HG03442 (cell line): ENCODE results near the gene PTPRN2.

Experiments used
- ATAC-seq: cut with Tn5 transposase; IDR thresholded peaks from one replicate; pipeline ENCODE4 v1.9.1; 2021; ENCODE audit warnings: mild to moderate bottlenecking, moderate library complexity; ENCODE audit not compliant: unreplicated experiment

Gene PTPRN2

DNA sequence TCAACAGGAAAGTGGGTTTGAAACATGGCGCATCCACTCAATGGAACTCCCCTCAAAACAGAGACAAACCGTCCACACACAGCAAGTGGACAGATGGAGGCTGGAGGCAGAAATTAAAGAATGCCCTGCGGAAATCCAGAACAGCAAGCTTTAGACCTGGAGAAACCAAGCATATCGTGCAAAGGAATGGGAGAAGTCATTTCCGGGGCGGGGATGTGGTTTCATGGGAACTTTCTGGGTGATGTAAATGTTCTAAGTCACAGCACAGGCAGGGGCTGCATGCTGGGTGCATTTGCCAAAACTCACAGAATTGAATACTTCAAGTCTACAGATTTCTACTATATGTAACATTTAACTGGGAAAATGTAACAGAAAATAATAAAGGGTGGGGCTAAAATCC is 213.0 kb downstream of the PTPRN2 start:
- ATAC-seq = no peak

DNA sequence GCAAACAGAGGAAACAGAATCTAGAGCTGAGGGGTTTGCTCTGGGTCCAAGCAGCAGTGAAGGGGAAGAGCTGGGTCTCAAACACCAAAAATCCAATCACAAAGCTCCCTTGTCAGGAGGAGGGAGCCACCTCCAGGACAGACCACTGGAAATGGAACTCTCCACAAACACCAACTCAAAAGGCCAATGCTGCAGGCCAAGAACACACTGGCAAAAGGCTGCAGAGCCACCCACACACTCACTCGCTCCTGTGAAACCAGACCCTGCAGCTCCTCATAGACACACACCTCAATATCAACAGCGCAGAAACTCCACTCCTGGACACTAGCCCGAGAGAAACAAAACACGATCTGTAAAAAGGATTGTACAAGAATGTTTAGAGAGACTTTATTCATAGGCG is 213.5 kb downstream of the PTPRN2 start:
- no peak for ATAC-seq

- ATAC-seq = no peak
Measured at GRCh38 chr7:158373476-158374133, 214.0 kb downstream of the PTPRN2 start.

- no peak for ATAC-seq
Measured at GRCh38 chr7:158372400-158373342, 215.0 kb downstream of the PTPRN2 start.

DNA sequence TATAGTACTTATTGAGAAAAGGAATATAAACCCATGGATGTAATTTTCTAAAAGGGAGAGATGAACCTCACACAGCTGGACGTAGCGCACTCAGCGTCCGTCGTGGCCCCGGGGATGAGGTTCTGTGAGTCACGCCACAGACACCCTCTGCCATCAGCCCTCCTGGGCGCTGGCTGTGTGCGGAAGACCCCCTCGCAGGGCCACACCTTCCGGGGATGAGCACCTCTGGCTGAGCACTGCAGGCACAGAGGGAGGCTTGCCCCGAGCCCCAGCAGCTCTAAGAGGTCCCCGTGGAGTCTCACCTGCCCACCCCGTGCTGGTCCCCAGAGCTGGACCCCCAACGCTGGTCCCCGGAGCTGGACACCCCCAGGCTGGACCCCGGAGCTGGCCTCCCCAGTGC is 215.8 kb downstream of the PTPRN2 start:
- no peak for ATAC-seq

DNA sequence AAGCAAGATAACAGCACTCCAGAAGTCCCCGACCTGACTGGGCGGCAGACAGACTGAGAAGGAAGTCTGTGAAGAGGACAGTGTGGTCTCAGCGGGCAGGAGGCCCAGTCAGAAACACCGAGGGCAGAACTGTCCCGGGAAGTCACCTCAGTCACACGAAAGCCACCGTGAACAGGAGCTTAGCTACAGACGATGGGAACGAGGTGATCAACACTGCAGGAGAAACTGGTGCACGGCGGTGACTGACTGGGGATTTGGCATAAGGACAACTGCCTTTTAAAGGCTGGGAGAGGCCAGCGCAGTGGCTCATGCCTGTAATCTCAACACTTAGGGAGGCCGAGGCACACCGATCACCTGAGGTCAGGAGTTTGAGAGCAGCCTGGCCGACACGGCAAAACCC is 217.8 kb downstream of the PTPRN2 start:
- no peak for ATAC-seq

DNA sequence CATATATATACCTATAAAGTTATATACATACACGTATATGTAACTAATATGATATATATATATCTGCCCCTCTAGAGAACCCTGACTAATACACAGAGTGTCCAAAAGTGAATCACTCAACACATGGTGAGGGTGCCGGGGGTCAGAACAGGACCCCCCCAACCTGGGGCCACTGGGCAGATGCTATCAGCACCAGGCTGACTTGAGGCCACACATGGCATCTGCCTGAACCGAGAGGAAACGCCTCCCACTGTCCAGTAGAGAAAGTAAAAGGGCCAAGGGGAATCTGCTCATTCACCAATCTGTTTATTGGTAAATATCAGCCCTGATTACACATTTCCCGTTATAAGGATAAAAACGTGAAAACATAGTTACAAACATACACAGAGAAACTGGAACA is 218.3 kb downstream of the PTPRN2 start:
- ATAC-seq = no peak

GRCh38 chr7:158368449-158368848 is 219.2 kb downstream of the PTPRN2 start:
- no peak for ATAC-seq

DNA sequence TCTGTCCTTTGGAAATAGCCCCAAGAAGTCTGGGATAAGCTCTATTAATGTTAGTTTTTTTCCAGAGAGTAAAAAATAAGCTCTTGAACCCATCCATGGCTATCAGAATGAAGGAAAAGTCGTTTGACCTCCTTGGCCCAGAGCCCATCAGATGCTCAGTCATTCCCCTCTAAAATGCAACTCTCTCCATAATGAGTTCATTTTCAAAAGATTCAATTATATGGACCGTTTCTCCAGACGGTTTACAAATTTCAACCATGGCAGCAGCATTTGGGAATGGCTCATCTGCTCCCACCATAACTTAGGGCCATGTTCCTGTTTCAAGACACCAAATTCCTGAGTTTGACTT is 220.0 kb downstream of the PTPRN2 start:
- ATAC-seq = no peak

DNA sequence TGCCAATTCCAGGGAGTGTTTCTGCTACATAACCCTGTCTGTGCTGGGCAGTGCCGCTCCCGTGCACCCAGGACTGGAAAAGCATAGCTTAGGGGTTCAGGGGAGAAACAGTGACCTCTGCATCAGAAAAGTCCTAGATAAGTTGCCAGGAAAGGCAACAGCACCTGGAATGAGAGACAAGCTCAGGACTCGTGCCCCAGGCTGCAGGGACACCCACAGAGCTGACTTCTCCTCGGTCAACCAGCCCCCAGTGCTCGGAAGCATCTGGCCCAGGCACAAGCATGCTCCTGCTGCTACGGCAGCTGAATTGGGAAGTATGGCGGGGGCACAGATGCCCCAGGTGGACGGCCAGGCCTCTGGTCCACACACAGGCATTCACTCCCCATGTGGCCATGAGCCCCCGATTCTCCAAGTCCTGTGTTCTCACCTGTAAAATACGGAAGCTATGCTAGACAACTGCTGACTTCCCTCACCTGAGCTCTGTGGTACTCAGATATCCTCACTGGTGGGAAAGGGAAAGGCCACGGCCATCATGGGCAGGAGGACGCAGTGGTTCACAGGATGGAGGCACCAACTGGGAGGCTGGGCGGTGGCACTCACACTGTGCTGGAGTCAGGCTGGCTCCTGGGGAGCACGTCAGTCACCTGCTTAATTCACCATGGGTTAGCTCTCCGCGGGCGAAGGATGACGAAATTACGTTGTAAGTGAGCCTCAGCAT is 220.5 kb downstream of the PTPRN2 start:
- ATAC-seq = no peak

GRCh38 chr7:158366346-158366745 is 221.3 kb downstream of the PTPRN2 start:
- ATAC-seq = no peak

GRCh38 chr7:158365267-158365666 is 222.4 kb downstream of the PTPRN2 start:
- no peak for ATAC-seq

DNA sequence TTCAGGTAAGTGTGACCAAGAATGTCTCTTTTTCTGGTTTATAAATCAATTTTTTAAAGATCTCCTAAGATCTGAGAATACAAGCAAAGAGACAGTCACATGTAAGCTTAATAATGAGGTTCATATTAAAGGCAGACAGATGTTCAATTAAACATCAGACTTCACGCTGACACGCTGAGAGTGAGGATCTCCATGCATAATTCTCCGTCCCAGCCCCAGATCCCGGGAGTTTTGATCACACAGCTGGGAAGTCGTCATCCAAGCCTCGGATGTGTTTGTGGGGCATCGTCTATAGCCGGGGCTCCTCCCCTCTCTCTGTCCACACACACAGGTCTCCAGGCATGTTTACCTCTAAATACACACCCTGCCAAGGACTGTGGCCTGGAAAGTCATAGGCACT is 223.2 kb downstream of the PTPRN2 start:
- ATAC-seq = no peak

DNA sequence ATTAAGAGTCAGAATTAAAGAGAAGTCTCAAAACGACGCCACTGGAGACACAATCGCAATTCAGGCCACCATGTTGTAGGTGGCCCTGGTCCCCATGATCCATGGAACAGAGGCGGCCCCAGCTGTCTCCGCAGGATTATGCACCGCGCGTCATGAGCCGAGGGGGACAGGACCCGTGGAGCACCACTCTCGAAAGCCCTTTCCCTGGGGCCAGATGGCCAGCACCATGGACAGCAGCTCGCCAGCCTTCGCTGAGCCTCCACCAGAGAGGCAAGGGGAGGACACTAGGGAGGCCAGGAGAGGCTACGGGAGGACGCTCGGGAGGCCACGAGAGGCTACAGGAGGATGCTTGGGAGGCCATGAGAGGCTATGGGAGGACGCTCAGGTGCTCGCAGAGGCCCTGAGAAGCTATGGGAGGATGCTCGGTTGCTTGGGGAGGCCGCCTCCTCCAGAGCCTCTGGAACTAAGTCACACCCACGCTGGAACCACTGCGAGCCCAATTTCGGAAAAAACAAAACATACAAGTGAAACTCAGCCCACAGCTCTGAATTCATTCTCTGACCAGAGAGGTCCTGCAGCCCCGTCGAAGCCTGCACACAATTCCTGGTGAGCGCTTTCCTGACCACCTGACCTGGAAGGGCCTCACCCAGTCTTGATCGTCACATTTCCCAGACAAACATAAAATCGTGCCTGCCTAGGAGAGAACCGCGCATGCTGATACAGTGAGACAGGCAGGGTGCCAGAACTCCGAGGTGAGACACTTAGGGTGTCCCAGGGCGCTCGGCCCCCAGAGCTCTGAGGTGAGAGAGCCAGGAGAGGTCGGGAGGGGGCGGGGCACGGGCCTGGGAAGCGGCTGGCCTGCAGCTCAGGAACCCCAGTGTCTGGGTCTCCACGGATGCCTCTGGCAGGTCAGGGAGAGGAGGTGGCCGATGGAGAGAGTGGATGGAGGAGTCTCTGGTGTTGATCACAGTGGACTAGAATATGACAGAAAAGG is 224.4 kb downstream of the PTPRN2 start:
- no peak for ATAC-seq

DNA sequence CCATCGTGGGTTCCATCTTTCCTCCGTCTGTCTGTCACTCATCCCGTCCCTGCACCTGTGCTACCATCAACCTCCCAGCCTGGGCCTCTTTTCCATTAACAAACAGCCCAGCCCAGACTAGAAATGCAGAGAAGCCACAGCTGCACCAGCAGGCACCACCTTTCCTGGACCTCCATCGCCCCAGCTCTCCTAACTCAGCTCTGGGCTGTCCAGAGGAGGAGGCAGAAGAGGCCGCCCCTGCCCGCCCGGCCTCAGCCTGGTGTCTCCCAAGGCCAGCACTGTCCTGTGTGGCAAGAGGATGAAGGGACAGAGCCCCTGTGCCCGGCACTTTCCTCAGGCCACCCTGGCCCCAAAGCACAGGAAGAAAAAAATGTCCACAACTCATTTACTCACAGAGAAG is 225.6 kb downstream of the PTPRN2 start:
- ATAC-seq = no peak

- ATAC-seq = no peak
Measured at GRCh38 chr7:158361326-158361946, 226.2 kb downstream of the PTPRN2 start.

DNA sequence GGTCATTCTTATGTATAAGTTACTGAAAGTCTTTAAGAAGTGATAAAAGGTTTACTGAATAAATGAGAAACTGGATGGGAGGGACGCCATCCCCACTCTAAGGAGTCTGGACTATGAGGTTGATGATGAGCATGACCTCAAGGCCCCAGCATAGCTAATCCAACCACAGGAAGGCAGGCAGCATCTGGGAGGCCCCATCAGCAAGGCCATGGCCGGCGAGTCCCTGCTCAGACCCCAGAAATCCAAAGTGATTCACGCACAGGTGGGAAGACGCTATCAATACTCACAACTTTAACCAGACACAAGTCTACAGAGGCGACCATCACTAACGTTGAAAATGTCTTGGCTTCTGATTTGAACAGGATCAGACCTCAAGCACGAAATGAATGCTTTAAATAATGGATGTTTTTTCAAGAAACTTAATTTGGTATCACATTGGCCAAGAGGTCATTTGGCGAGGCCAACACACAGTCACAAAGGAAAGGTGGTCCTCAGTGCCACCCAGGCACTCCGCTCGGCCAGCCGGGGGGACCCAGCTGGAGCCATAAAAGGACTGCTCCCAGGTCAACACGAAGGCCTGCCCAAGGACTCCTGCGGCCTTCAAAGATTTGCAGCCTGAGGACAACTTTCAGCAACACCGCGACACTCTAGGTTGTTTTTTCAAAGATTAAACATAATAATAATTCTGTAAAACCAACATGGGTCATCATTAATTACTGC is 228.5 kb downstream of the PTPRN2 start:
- no peak for ATAC-seq

DNA sequence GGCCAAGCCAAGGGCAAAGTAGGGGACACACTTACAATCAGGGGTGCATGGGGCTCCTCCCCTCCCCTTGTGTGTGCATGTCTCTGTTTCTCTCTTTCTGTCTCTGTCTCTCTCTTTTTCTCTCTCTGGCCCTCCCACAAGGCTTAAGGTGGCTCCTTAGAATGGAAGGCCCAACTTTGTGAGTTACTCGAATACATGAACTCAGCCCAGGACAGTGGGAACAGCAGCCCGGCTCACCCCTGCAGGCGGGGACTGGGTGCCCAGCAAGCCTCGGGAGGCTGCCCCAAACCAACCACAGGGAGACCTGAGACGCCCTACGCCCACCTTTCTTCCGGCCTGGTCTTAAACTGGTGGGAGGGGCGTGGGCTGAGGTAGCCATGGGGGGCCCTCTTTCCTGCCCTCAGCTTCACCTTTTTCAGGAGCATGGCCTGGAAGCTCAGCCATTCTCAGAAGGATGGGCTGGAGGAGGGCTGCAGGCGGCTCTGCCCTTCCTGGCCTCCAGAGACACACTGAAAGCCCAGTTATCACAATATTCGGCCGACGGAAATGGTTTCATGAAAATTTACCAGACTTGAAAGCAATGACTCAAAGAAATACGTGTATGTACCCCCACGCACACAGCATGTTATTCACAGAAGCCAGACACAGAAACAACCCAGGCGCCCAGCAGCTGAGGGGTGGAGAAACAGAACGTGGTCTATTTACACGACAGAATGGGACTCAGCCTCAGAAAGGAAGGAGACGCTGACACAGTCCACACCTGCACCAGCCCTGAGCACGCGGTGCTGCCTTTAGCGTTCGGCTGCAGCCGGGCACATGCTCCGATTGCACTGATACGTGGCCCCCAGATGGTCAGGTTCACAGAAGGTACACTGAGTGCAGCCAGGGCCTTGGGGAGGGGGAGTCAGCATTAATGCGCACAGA is 229.5 kb downstream of the PTPRN2 start:
- ATAC-seq = no peak
